HG03457 (cell line): ENCODE measurements around the gene APC2.
"Not testable (repeated sequence)": the region's sequence is repeated elsewhere in the genome, so short reads cannot be mapped to it uniquely, and the experiment has no call there.

Experiments
- ATAC-seq: cut with Tn5 transposase; IDR thresholded peaks from one replicate; pipeline ENCODE4 v1.9.1; 2021; ENCODE audit warnings: moderate number of reproducible peaks; ENCODE audit not compliant: unreplicated experiment

The APC2 gene

DNA sequence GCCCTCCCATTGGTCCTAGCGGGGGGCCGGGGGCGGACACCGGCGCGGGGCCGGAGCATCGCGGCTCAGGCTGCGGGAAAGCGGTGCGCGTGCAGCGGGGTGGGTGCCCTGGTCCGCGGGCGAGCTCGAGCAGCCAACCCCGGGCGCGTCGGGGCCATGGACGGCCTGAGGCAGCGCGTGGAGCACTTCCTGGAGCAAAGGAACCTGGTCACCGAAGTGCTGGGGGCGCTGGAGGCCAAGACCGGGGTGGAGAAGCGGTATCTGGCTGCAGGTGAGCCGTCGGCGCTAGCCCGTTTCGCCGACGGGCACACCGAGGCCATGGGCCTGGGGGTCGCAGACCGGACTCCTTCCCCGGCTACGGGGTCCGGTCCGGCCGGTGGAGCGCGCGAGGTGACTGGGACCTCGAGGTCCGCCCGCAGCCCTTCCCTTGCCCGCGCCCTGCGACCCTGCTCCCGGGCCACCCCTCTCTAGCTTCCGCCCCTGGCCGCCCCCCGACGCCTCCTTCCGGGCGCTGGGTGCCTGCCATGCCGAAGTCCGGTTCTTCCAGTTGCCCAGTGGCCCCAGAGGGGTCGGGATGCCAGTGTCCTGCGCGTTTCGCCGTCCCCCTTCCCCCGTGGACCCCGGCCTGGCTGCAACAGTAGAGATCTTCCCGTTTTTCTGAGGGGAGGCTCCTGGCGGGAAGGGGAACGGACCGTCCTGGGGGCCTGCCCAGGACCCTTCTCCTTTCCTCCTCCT lies 41.4 kb downstream of the APC2 start, which contains the start of gene REEP6:
Gene REEP6 (plus strand): TSS at position 68 of the 735 bp plus-strand sequence. CDS start 89 bp downstream, at position 157.
- ATAC-seq: no peak

DNA sequence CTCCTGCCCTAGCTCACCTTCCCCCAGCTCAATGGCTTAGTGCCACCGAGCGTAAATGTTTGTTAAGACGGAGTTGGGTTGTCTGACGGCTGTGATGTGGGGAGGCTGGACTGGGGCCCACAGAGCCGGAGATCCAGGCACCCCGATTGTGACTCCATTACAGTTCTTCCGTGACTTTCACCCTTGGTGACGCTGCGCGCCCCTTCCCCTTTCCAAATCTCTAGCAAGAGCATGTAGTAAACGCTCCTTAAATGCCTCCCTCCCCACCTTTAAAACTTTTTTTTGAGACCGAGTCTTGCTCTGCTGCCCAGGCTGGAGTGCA lies 41.9 kb downstream of the APC2 start:
- no peak for ATAC-seq

DNA sequence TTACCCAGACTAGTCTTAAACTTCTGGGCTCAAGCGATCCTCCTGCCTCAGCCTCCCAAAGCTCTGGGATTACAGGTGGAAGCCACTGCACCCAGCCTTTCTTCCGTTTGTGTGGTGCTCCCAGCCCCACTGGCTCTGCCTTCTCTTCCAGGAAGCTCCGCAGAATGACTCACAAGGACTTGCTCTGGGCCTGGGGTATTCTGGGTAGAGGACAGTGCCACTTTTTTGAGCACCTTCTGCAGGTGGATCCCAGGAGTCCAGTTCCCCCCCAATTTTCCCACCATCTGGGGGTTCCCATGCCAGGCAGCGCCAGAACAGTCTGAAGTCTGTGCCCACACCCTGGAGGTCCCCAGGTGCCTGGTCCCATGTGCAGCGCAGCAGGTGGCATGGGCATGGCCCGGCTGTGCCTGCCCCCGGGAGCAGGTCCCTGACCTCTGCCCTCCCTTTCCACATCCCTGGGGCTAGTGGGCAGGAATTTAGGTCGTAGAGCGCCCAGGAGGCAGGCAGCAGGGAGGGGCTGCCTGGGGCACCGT lies 42.6 kb downstream of the APC2 start:
- no peak for ATAC-seq

DNA sequence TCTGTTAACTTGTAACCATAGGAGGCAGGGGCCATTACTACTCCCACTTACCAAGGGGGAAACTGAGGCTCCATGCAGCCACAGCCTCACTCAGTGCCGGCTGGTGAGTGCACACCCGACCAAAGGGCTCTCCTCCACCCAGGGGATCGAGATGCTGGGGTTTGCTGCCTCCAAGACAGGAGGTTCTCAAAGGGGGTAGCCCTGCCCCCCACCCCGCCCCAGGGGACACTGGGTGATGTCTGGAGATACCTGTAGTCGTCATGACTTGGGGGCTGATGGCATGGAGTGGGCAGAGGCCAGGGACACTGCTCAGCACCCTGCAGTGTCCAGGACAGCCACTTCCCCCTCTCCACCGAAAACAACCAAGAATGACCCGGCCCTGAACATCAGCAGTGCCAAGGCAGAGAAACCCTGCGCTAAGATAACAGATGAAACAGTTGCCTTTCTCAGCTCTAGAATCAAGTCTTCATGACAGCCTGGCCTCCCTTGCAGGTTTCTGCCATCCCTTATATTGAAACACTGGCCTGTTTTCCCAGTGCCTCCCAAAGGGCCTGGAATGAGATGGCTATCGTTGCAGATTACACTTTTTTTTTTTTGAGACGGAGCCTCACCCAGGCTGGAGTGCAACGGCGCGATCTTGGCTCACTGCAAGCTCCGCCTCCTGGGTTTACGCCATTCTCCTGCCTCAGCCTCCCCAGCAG lies 44.3 kb downstream of the APC2 start:
- ATAC-seq: no peak

DNA sequence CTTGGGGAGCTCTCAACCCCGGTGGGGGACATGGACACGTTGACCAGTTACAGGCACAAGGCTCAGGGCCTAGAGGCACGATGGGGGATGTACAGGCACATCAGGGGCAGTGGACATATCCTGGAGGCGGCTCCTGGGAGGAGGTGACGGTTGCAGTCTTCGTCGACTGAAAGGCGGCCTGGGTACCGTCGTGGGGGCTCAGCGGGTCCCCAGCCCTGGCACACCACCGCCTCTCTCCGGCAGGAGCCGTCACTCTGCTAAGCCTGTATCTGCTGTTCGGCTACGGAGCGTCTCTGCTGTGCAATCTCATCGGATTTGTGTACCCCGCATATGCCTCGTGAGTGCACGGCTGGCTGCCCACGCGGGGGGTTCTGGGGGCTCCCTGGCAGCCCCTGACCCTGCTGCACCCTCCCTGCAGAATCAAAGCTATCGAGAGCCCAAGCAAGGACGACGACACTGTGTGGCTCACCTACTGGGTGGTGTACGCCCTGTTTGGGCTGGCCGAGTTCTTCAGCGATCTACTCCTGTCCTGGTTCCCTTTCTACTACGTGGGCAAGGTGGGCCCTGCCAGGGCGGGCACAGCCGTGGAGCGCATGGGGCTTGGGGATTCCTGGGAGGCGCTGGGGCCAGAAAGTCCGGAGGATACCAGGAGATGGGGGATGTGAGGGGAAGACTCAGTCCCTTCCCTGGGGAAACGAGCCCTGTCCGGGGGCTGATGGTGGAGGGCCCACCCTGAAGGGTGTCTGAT lies 45.3 kb downstream of the APC2 start:
- no peak for ATAC-seq

DNA sequence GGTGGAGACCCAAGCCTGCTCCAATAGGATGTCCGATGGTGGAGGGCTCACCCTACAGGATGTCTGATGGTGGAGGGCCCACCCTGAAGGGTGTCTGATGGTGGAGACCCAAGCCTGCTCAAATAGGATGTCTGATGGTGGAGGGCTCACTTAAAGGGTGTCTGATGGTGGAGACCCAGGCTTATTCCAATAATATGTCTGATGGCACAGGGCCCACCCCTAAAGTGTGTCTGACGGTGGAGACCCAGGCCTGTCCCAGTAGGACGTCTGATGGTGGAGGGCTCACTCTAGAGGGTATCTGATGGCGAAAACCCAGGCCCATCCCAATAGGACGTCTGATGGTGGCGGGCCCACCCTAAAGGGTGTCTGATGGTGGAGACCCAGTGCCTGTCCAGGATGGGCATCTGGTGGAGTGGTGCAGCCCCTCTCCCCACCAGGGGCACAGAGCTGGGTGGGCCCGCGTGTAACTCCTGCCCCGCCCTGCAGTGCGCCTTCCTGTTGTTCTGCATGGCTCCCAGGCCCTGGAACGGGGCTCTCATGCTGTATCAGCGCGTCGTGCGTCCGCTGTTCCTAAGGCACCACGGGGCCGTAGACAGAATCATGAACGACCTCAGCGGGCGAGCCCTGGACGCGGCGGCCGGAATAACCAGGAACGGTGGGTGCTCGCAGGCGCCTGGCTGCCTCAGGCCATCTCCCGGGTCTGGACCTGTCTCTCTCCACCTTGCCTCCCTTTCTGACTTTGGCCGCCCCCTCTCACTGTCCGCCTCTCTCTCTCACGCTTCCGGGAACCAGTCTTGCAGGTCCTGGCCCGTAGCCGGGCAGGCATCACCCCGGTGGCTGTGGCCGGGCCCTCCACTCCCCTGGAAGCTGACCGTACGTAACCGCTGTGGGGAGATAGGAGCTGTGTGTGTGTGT lies 46.1 kb downstream of the APC2 start:
- no peak for ATAC-seq

DNA sequence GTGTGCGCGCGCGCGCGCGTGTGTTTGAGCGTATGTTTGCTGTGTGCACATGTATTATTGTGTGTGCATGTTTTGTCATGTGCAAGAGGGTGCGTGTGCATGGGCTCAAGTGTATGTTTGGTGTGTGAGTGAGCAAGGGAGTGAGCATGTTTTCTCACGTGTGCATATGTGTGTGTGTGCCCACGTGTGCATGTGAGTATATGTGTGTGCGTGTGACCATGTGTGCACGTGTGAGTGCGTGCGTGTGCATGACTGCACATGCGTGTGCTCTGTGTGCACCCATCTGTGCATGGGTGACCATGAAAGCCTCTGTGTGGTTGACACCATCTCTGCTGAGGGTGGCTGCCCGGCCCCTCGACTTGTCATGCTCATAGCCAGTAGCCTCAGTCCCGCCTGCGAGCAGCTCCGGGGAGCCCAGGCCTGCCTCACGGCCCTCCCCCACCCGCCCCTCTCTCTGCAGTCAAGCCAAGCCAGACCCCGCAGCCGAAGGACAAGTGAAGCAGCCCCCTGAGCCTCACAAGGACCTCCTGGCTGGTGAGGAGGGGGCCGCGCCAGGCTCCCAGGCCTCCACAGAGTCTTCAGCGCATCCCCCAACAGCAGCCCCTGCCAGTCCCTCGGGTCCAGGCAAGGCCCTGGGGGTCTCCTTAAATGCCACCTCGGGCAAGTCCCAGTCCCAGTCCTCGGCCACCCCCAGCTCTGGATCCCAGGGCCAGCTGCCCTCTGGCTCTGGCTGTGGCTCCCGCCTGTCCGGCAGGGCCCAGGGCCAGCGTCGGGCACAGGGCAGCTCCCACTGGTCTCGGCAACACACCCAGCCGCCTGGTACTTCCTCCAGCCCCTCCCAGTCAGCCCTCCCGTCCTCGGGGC lies 47.0 kb downstream of the APC2 start:
- no peak for ATAC-seq

DNA sequence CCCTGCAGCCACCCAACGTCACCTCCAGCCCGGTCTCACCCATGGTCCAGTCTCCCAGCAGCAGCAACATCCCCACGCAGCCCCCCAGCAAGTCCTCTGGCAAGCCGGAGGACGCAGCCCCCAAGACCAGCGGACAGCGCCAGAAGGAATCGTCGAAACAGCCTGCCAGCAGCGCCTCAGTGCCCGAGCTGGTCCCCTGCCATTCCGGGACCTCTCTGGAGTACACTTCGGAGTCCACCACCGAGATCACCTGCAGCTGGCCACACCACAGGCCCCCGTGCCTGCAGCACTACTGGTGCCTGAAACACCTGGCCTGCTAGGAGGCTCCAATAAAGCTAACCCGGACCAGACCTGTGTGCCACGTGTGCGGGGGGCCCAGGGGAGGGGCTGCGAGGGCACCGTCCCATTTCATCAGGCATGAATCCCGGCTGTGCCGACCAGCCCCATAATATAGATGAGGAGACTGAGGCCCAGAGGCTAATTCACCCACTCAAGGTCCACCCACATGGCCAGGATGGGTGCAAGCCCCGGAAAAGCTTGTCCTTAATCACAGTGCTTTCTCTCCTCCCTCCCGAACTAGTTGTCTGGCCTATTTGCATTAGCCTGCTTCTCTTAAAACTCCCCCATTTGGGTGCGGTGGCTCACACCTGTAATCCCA lies 47.8 kb downstream of the APC2 start:
- ATAC-seq: no peak

DNA sequence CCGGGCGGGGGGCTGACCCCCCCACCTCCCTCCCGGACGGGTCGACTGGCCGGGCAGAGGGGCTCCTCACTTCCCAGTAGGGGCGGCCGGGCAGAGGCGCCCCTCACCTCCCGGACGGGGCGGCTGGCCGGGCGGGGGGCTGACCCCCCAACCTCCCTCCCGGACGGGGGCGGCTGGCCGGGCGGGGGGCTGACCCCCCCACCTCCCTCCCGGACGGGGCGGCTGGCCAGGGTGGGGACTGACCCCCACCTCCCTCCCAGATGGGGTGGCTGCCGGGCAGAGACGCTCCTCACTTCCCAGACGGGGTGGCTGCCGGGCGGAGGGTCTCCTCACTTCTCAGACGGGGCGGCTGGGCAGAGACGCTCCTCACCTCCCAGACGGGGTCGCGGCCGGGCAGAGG lies 49.3 kb downstream of the APC2 start:
- not testable (repeated sequence) for ATAC-seq

DNA sequence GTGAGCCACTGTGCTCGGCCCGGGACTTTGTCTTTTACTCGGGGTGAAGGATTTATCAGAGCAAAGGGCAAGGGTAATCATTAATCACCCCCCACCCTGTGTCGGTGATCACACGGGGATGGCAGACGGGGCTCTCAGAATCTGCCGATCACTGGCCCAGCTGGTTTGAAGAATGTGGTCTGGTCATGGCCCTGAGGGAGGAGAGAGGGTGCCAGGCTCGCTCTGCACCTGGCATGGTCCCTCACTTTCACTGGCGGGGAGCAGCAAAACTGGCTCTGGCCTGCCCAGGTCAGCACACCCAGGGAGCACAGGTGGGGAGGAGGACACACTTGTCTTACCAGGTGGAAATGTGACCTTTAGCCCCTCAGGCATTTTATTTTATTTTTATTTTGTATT lies 51.3 kb downstream of the APC2 start:
- ATAC-seq: no peak

DNA sequence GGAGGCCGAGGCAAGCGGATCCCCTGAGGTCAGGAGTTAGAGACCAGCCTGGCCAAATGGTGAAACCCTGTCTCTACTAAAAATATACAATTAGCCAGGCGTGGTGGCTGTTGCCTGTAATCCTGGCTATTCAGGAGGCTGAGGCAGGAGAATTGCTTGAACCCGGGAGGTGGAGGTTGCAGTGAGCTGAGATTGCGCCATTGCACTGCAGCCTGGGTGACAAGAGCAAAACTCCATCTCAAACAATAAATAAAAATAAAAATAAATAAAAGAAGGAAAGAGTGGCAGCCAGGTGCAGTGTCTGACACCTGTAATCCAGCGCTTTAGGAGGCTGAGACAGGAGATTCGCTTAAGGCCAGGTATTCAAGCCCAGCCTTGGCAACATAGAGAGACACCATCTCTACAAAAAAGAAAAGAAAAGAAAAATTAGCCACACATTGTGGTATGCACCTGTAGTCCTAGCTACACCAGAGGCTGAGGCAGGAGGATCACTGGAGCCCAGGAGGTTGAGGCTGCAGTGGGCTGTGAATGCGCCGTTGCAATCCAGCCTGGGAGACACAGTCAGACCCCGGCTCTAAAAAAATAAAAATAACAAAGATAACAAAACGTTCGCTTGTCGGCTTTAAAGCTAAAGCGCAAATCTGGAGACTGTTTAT lies 52.6 kb downstream of the APC2 start:
- no peak for ATAC-seq

DNA sequence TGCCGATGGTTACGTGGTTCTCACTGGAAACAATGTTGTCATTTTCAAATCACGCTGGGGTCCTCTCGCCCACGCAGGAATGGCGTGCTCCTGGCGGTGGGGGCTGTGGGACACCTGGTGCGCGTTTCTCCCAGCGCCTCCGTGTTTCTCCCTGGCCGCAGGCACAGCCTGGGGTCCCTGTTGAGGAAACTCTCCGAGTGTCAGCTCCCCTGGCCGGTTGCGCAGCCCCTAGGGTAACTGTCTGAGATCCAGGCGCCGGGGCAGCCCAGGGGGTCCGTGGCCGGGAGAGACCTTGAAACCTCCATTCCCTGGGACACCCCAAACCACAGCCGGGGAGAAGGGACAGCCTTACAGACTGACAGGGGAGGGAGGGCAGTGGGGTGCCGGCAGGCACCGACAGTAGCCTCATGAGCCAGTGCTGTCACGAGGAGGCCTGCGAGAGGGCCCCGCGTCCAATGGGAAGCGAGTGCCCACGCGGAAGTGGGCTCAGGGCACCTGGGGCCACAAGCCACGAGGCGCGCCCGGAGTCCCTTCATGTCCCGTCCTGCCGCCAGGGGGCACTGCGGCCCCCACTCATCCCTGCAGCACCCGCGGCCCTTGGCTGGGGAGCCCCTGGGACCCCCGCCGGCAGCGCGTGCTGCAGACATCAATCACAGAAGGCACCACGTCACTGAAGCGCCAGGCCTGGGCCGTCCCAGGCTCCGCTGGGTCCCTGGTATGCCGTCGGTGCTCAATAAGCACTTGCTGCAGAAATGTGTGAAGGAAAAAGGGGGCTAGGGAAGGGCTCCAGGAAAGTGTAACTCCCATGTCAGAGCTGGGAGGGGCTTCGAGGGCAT lies 53.4 kb downstream of the APC2 start:
- ATAC-seq: no peak

DNA sequence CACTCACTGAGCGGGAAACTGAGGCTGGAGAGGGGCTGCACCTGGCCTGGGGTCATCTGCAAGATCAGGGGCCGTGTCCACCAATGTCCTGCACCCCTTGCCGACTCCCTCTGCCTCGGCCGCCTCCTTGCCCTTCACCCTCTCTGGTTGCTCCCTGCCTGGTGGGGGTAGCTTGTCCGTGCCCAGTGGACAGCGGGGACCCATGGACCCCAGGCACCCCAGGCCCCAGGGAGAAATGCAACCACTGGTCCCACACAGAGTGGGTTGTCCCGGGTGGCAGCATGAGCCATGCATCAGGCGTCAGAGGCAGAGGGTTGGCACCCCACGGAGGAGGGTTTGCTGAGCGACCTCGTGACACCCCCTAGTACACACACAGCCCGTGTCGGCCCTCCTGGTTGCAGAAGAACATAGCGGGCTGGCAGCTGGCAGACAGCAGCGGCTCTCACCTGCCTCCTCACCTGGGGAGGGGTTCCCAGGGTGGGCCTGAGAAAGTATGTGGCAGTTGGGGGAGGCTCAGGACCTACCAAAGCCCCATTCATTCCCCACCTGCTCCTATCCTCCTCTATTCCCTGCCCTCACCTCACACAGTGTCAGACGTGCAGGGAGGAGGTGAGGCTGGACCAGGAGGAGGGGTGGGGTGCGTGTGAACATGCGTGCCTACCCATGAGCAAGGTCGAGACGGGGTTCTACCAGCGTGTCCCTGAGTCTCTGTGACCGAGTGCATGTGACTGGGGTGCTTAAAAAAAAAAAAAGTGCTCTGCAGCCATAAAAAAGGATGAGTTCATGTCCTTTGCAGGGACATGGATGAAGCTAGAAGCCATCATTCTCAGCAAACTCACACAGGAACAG lies 54.2 kb downstream of the APC2 start:
- no peak for ATAC-seq

DNA sequence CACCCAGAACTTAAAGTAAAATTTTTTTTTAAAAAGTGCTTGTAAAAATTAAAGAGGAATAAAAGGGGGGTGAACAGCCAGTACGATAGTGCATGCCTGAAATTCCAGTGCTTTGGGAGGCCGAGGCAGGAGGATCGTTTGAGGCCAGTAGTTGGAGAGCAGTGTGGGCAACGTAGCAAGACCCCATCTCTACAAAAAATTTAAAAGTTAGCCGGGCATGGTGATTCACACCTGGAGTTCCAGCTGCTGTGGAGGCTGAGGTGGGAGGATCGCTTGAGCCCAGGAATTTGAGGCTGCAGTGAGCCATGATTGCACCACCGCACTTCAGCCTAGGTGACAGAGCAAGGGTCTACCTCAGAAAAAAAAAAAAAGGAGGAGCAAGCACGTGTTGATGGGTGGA lies 55.1 kb downstream of the APC2 start:
- no peak for ATAC-seq

DNA sequence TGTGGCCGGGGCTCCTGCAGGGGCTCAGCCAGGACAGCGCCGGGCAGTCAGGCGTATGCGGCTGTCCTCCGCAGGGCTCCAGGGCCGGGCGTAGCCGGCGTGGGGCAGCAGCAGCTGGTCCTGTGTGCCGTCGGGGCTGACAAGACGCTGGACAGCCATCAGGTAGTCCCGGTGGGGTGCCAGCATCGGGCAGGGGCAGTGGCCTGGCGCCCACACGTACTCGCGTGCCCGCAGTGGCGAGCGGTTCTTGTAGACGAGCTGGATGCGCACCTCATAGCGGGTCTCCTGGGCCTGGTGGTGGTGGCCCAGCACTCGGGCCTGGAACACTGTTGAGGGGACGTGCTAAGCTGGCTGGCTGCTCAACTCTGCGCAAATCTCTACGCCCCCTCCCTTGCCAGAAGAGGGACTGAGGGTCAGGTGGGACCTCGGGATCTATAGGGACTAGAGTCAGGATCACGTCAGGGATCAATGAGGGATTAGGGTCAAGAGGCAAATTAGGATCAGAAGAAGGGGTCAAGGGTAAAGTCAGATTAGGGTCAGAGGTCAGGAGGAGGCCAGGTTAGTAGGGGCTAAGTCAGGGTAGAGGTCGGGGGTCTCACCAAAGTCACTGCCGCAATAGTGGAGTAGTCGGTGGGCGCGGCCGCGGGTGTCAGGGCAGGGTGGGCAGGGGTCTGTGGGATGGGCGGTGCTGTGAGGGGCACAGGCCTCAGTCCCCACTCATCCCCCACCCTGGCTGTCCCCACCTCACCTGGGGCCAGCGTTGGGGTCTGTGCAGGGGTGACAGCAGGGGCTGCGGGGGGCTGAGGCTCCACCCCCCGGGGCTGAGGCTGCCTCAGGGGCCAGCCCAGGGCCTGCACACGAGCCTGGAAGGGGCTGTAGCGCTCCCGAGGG lies 56.3 kb downstream of the APC2 start:
- no peak for ATAC-seq

DNA sequence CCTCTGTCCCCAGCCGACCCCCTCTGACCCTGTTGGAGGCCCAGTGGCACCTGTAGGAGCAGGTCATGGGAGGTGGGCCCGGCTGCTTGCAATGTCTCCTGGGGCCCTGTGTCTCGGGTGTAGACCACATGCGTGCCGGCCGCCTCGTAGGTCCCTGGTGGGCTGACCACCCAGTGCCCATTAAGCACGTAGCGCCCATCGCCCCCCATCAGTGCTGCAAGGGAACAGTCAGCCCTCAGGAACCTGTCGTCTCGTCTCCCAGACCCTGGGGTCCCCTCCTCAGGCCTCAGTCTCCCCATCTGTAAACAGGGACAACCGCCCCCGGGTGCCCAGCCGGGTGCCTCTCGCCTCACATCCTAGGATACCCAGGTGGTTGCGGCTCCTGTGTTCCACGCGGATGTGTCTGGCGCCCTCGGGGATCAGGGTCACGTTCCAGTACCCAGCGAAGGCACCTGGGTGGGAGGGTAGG lies 57.3 kb downstream of the APC2 start:
- ATAC-seq: no peak
